WTC11 (cell line): Measurements from ENCODE around the gene GYS1. TPM values are rescaled to one million over a fixed set of nuclear protein-coding genes. Genes with fewer than 3 reads are reported as not detected.

Source experiments
- ATAC-seq: fragments of 200-7000 bp; cut with Tn5 transposase; 2 replicates; pipeline ENCODE4 v1.10.0; 2021; ENCODE audit warnings: mild to moderate bottlenecking, moderate library complexity
- CTCF ChIA-PET: fragments of 300-600 bp; sonication (Branson Sonifier 250); formaldehyde crosslinking; loops from one replicate; lab custom pipeline; 2021; ENCODE audit warnings: antibody characterized with exemption; lab: Charles Lee
- POLR2A ChIA-PET: fragments of 350-600 bp; sonication (Branson Sonifier 250); formaldehyde crosslinking; loops from one replicate; lab custom pipeline; 2021; ENCODE audit warnings: antibody characterized with exemption; lab: Charles Lee
- DNase-seq: peaks from one replicate; pipeline ENCODE4 v3.0.0; 2021; ENCODE audit warnings: low spot score
- H3K27ac Mint-ChIP-seq: 2 replicates; pipeline ENCODE4 v1.8.0; 2021; ENCODE audit warnings: mixed read lengths
- H3K27me3 Mint-ChIP-seq: 2 replicates; pipeline ENCODE4 v1.8.0; 2021; ENCODE audit warnings: low read depth, mild to moderate bottlenecking, moderate library complexity, mixed read lengths
- H3K36me3 Mint-ChIP-seq: 2 replicates; pipeline ENCODE4 v1.8.0; 2021; ENCODE audit warnings: mixed read lengths
- H3K4me1 Mint-ChIP-seq: 2 replicates; pipeline ENCODE4 v1.8.0; 2022; ENCODE audit warnings: mixed read lengths
- H3K4me3 Mint-ChIP-seq: 2 replicates; pipeline ENCODE4 v1.8.0; 2021; ENCODE audit warnings: mild to moderate bottlenecking, moderate library complexity, mixed read lengths
- H3K9me3 Mint-ChIP-seq: 2 replicates; pipeline ENCODE4 v1.8.0; 2021; ENCODE audit warnings: mixed read lengths
- ATF6 ChIP-seq: sonication (generic); formaldehyde crosslinking; IDR thresholded peaks from 2 replicates; pipeline ENCODE4 v1.8.1; 2023; ENCODE audit warnings: mild to moderate bottlenecking, missing genetic modification reagents
- CREB1 ChIP-seq: sonication (generic); formaldehyde crosslinking; IDR thresholded peaks from 2 replicates; pipeline ENCODE4 v1.8.0; 2023; ENCODE audit warnings: mild to moderate bottlenecking, missing genetic modification reagents
- CREM ChIP-seq: sonication (generic); formaldehyde crosslinking; IDR thresholded peaks from 2 replicates; pipeline ENCODE4 v1.8.1; 2022; ENCODE audit warnings: mild to moderate bottlenecking, missing genetic modification reagents, moderate library complexity
- E2F4 ChIP-seq: sonication (generic); formaldehyde crosslinking; IDR thresholded peaks from 2 replicates; pipeline ENCODE4 v1.8.1; 2022; ENCODE audit warnings: low read depth, mild to moderate bottlenecking, moderate library complexity, missing genetic modification reagents, borderline replicate concordance
- ERG ChIP-seq: fragments of 250-450 bp; sonication (Bioruptor Pico); IDR thresholded peaks from 2 replicates; pipeline ENCODE4 v1.8.0; 2021; ENCODE audit warnings: mild to moderate bottlenecking
- ESRRA ChIP-seq: sonication (generic); formaldehyde crosslinking; IDR thresholded peaks from 2 replicates; pipeline ENCODE4 v1.8.1; 2022; ENCODE audit warnings: mild to moderate bottlenecking, missing genetic modification reagents, borderline replicate concordance
- ETV6 ChIP-seq: sonication (generic); formaldehyde crosslinking; IDR thresholded peaks from 2 replicates; pipeline ENCODE4 v1.8.1; 2022; ENCODE audit warnings: mild to moderate bottlenecking, missing genetic modification reagents
- FOXK1 ChIP-seq: sonication (generic); formaldehyde crosslinking; IDR thresholded peaks from 2 replicates; pipeline ENCODE4 v1.8.0; 2022; ENCODE audit warnings: mild to moderate bottlenecking, moderate library complexity, missing genetic modification reagents
- FOXP1 ChIP-seq: sonication (generic); formaldehyde crosslinking; IDR thresholded peaks from 2 replicates; pipeline ENCODE4 v1.8.0; 2022; ENCODE audit warnings: missing genetic modification reagents, mild to moderate bottlenecking, moderate library complexity, borderline replicate concordance
- FOXP4 ChIP-seq: sonication (generic); formaldehyde crosslinking; IDR thresholded peaks from 2 replicates; pipeline ENCODE4 v1.8.0; 2022; ENCODE audit warnings: mild to moderate bottlenecking, missing genetic modification reagents
- GABPB1 ChIP-seq: sonication (generic); formaldehyde crosslinking; IDR thresholded peaks from 2 replicates; pipeline ENCODE4 v1.8.1; 2023; ENCODE audit warnings: mild to moderate bottlenecking, missing genetic modification reagents
- GRHL2 ChIP-seq: fragments of 250-450 bp; sonication (Bioruptor Pico); IDR thresholded peaks from 2 replicates; pipeline ENCODE4 v1.8.0; 2022; ENCODE audit warnings: mild to moderate bottlenecking, moderate library complexity; ENCODE audit not compliant: insufficient replicate concordance, severe bottlenecking
- MAX ChIP-seq: sonication (generic); formaldehyde crosslinking; IDR thresholded peaks from 2 replicates; pipeline ENCODE4 v1.8.0; 2022; ENCODE audit warnings: mild to moderate bottlenecking, missing genetic modification reagents
- MLX ChIP-seq: sonication (generic); formaldehyde crosslinking; IDR thresholded peaks from 2 replicates; pipeline ENCODE4 v1.8.1; 2023; ENCODE audit warnings: mild to moderate bottlenecking, missing genetic modification reagents, moderate library complexity
- NFATC4 ChIP-seq: fragments of 250-450 bp; sonication (Bioruptor Pico); IDR thresholded peaks from 2 replicates; pipeline ENCODE4 v1.9.0; 2021; ENCODE audit warnings: mild to moderate bottlenecking
- PRDM15 ChIP-seq: sonication (generic); formaldehyde crosslinking; IDR thresholded peaks from 2 replicates; pipeline ENCODE4 v1.8.0; 2022; ENCODE audit warnings: missing genetic modification reagents
- RELA ChIP-seq: sonication (generic); formaldehyde crosslinking; IDR thresholded peaks from 2 replicates; pipeline ENCODE4 v1.8.1; 2022; ENCODE audit warnings: missing genetic modification reagents, mild to moderate bottlenecking, borderline replicate concordance
- RORB ChIP-seq: fragments of 250-450 bp; sonication (Bioruptor Pico); IDR thresholded peaks from 2 replicates; pipeline ENCODE4 v1.9.0; 2021; ENCODE audit warnings: mild to moderate bottlenecking
- SMAD3 ChIP-seq: sonication (generic); formaldehyde crosslinking; IDR thresholded peaks from 2 replicates; pipeline ENCODE4 v1.8.0; 2022; ENCODE audit warnings: missing genetic modification reagents, mild to moderate bottlenecking, borderline replicate concordance
- SMAD4 ChIP-seq: sonication (generic); formaldehyde crosslinking; IDR thresholded peaks from 2 replicates; pipeline ENCODE4 v1.8.0; 2022; ENCODE audit warnings: mild to moderate bottlenecking, missing genetic modification reagents
- ZNF121 ChIP-seq: sonication (generic); formaldehyde crosslinking; IDR thresholded peaks from 2 replicates; pipeline ENCODE4 v1.8.0; 2023; ENCODE audit warnings: missing genetic modification reagents
- ZNF263 ChIP-seq: sonication (generic); formaldehyde crosslinking; IDR thresholded peaks from 2 replicates; pipeline ENCODE4 v1.8.1; 2022; ENCODE audit warnings: low read depth, mild to moderate bottlenecking, moderate library complexity, missing genetic modification reagents
- ZNF396 ChIP-seq: fragments of 250-450 bp; sonication (Bioruptor Pico); IDR thresholded peaks from 2 replicates; pipeline ENCODE4 v1.8.0; 2021; ENCODE audit warnings: mild to moderate bottlenecking, moderate library complexity, borderline replicate concordance
- ZNF671 ChIP-seq: fragments of 250-450 bp; sonication (Bioruptor Pico); IDR thresholded peaks from 2 replicates; pipeline ENCODE4 v1.8.0; 2021; ENCODE audit warnings: mild to moderate bottlenecking
- total RNA-seq: library from RNA; stranded (reverse); gene quantifications from 3 replicates; pipeline ENCODE4 v1.2.3, GENCODE V29; 2021

Gene GYS1
- total RNA-seq, 1 experiment from 2014 or later: 52.0 TPM

GRCh38 chr19:48965806-48966540, 27.1 kb downstream of the GYS1 start (continued):
- TF ChIP-seq SMAD4 (CRISPR knock-in tag): no peak
- TF ChIP-seq CREB1 (CRISPR knock-in tag): no peak
- no peak for TF ChIP-seq MLX (CRISPR knock-in tag)
- no peak for TF ChIP-seq E2F4 (CRISPR knock-in tag)
- no peak for TF ChIP-seq PRDM15 (CRISPR knock-in tag)
- TF ChIP-seq ZNF671 (CRISPR knock-in tag): no peak
- no peak for TF ChIP-seq ETV6 (CRISPR knock-in tag)
- 0 out of 2 replicates have a peak, but pooled peaks have one; percentile 11 for TF ChIP-seq CREM
- TF ChIP-seq ZNF263 (CRISPR knock-in tag): no peak
- peak; percentile 73; the same call in 1 of the 2 replicates for TF ChIP-seq MAX (CRISPR knock-in tag)
- no peak for TF ChIP-seq ESRRA (CRISPR knock-in tag)
- no peak for TF ChIP-seq SMAD3
- TF ChIP-seq, all 79 proteins: peak for 15

GRCh38 chr19:48965040-48965805, 27.9 kb downstream of the GYS1 start, which contains the start of gene FTL:
TSS of gene FTL (plus strand) at chr19:48965309. CDS start at chr19:48965508, 199 bp downstream.
- no peaks in the 10 kb centered on the region for H3K27me3 Mint-ChIP-seq
- peaks cover 48% of the 10 kb centered on the region for H3K36me3 Mint-ChIP-seq
- DNase-seq (peak; percentile 95), ATAC-seq (peak; percentile 74)
- ChIA-PET POLR2A (interaction anchor here (1.3 to 1.4 kb wide), 2 partner anchors 92 to 128 kb away, joined by 3 to 5 read pairs; no protein-coding TSS in a partner anchor), CTCF (interaction anchor here (1.0 to 2.2 kb wide), 2 partner anchors 28 to 30 kb away, joined by 5 to 7 read pairs; partner anchors contain the start of genes GYS1 and RUVBL2)
- peak within 1 kb of the TSS; percentile 99 for H3K4me3 Mint-ChIP-seq
- peaks cover 33% of the 10 kb centered on the region for H3K4me1 Mint-ChIP-seq
- H3K9me3 Mint-ChIP-seq: peaks cover 4% of the 10 kb centered on the region
- peak within 1 kb of the TSS; percentile 99 for H3K27ac Mint-ChIP-seq
- TF ChIP-seq GRHL2 (CRISPR knock-in tag) (no peak), NFATC4 (CRISPR knock-in tag) (peak; percentile 63; the same call in 1 of the 2 replicates), FOXP4 (0 out of 2 replicates have a peak, but pooled peaks have one; percentile 11), FOXP1 (CRISPR knock-in tag) (peak; percentile 5; the same call in 1 of the 2 replicates), ZNF396 (CRISPR knock-in tag) (no peak), RORB (peak; percentile 83; the same call in 1 of the 2 replicates), RELA (CRISPR knock-in tag) (no peak), FOXK1 (CRISPR knock-in tag) (peak; percentile 71; the same call in 1 of the 2 replicates), GABPB1 (CRISPR knock-in tag) (peak; percentile 65; the same call in 1 of the 2 replicates), ATF6 (CRISPR knock-in tag) (no peak), ERG (no peak), ZNF121 (CRISPR knock-in tag) (0 out of 2 replicates have a peak, but pooled peaks have one; percentile 10)
